ENCODE results near the gene CBLN3.

The CBLN3 gene

DNA sequence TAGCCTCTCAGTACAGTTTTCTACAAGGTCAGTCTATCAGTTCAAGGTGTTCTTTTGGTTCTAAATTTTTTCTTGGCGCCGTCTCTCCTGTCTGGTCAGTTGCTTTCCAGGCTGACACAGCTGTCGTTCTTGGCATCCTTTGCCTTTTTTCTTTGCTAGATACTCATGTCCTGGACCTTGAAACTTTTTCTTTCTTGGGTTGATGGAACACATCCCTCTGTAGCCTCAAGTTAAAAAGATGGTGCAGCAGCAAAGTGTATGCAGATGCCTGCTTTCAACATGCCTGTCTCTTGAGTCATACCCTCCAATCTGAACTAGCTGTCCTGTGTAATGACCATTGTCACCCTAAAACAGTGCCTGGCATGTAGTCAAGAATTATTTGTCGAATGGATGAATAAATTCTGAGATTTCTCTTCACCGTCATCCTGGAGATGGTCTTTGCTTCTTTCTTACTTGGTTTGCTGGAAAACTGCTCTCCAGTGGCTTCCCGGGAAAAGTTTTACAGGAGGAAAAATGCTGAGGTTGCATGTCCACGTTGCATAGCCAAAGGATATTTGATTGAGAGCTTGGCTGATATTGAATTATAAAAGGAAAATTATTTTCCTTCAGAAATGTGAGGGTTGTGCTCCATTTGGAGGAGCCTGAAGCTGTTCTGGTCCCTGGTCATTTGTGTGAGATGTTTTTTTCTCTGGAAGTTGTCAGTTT is 26.0 kb downstream of the CBLN3 start:
- Histone ChIP-seq H3K36me3 (ENCODE audit: control insufficient read depth, insufficient read depth, low read length) (peaks cover 3% of the 10 kb centered on the region), H3K4me3 (ENCODE audit: insufficient read depth, low read depth, low read length) (no peak overlapping the region), H3K27ac (ENCODE audit: insufficient read depth, low read depth, low read length, poor library complexity, severe bottlenecking) (no peak overlapping the region), H3K9me3 (ENCODE audit: control insufficient read depth, low read length) (no peaks in the 10 kb centered on the region), H3K4me1 (ENCODE audit: control insufficient read depth, insufficient read depth, low read length) (peaks cover 26% of the 10 kb centered on the region), H3K27me3 (ENCODE audit: control insufficient read depth, insufficient read depth, low read length, poor library complexity, severe bottlenecking) (no peaks in the 10 kb centered on the region)
- 90 to 91% methylated on average over 7 of the region's 7 CpGs for WGBS, 2 experiments

DNA sequence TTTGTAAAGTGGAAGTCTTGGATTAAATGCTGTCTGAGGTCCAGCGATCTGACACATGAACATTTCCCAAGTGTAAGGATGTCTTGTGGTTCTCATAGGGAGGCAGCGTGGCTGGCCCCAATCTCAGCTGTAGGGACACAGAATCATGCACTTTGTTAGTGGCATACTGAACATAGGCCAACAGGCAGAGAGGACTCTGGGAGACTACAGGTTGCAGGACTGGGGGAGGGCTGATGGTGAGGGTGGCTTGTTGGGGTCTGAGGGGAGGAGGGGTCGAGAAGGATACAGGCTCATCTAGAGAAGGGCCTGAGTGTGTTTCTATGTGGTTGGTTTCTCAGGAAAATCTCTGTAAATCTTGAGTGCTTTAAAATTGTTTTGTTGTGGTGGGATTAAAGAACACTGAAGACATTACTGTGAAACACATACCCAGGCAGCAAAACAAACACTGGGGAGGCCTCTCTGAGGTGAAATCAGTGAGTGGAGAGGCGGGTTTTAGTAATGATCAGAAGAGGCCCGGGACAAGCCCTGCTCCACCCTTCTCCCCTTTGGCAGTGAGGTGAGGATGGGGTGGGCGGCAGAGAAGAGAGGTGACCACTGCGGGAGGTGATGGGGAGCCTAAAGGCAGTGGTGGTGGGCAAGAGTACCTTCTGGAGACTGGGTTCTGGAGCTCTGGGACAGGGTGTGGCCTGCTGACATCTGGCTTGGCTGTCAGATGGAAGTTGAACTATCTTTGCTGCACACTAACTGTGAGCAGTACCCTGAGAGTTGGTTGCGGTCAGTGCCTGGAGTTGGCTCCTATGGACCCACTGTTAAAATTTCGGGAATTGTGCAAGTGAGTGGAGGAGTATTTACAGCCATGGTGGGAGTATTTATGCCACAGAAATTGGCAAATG is 27.4 kb downstream of the CBLN3 start:
- H3K36me3 ChIP-seq (ENCODE audit: control insufficient read depth, insufficient read depth, low read length), result no peaks in the 10 kb centered on the region
- no peaks in the 10 kb centered on the region for H3K27me3 ChIP-seq (ENCODE audit: control insufficient read depth, insufficient read depth, low read length, poor library complexity, severe bottlenecking)
- no peaks in the 10 kb centered on the region for H3K9me3 ChIP-seq (ENCODE audit: control insufficient read depth, low read length)
- H3K4me1 ChIP-seq (ENCODE audit: control insufficient read depth, insufficient read depth, low read length), result peaks cover 29% of the 10 kb centered on the region
- no peak overlapping the region for H3K27ac ChIP-seq (ENCODE audit: insufficient read depth, low read depth, low read length, poor library complexity, severe bottlenecking)
- no peak overlapping the region for H3K4me3 ChIP-seq (ENCODE audit: insufficient read depth, low read depth, low read length)
- WGBS, 2 experiments, result 77 to 79% methylated on average over 9 of the region's 9 CpGs

DNA sequence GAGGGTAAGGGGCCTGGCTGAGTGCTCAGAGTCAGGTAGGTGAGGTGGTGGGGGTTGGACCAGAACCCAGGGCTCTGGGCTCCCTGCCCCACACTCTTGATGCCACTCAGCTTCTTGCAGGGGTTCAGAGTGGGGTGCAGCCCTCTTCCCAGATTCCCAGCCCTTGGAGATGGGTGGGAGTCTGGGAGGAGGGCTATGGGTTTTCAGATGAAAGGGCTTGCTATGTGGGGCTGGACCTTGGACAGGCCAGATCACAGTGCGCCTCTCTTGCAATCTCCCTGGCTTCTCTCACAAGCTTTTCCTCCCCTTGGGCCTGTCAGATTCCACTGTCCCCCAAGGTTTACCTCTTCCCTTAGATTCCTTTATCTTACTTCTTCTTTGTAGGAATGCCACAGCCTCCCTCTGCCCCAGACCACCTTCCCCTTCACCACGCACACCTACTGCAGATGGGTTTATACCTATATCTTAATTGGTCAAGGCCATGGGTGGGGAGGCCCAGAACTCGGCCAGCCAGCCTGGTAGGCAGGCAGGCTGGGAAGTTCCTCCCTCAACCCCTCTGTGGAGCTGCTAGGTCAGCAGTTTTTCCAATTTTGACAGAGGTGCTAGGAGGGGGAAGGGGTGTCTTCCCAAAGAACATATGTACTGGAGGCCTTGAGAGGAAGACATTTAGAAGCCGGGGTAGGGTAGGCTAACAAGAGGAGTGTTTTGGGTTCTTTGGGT is 29.3 kb downstream of the CBLN3 start:
- no peaks in the 10 kb centered on the region for H3K9me3 ChIP-seq (ENCODE audit: control insufficient read depth, low read length)
- H3K27me3 ChIP-seq (ENCODE audit: control insufficient read depth, insufficient read depth, low read length, poor library complexity, severe bottlenecking), result no peaks in the 10 kb centered on the region
- H3K4me3 ChIP-seq (ENCODE audit: insufficient read depth, low read depth, low read length), result peak overlapping the region; percentile 65
- H3K36me3 ChIP-seq (ENCODE audit: control insufficient read depth, insufficient read depth, low read length), result no peaks in the 10 kb centered on the region
- WGBS, 2 experiments, result 91 to 94% methylated on average over 4 of the region's 4 CpGs
- no peak overlapping the region for H3K27ac ChIP-seq (ENCODE audit: insufficient read depth, low read depth, low read length, poor library complexity, severe bottlenecking)
- H3K4me1 ChIP-seq (ENCODE audit: control insufficient read depth, insufficient read depth, low read length), result peaks cover 29% of the 10 kb centered on the region

DNA sequence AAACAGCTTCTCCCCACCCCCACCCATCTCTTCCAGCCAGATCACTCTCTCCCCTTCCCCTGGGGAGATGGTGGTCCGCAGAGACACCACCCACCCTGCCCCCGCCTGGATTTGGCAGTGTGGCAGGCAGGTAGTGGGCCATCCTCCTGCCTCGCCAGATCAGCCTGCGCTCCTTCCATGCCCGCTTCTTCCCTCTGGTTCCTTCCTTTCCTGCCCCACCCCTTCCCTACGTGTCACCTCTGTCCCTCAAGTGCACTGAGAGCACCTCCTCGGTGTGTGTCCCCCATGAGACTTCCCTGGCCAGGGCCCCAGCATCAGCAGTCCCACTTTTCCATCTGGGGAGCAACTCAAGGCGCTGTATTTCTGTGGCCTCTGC is 30.0 kb downstream of the CBLN3 start:
- Histone ChIP-seq H3K4me3 (ENCODE audit: insufficient read depth, low read depth, low read length) (peak overlapping the region; percentile 65), H3K36me3 (ENCODE audit: control insufficient read depth, insufficient read depth, low read length) (no peaks in the 10 kb centered on the region), H3K9me3 (ENCODE audit: control insufficient read depth, low read length) (no peaks in the 10 kb centered on the region), H3K4me1 (ENCODE audit: control insufficient read depth, insufficient read depth, low read length) (peaks cover 28% of the 10 kb centered on the region), H3K27ac (ENCODE audit: insufficient read depth, low read depth, low read length, poor library complexity, severe bottlenecking) (no peak overlapping the region), H3K27me3 (ENCODE audit: control insufficient read depth, insufficient read depth, low read length, poor library complexity, severe bottlenecking) (no peaks in the 10 kb centered on the region)
- 12 to 13% methylated on average over 8 of the region's 8 CpGs for WGBS, 2 experiments

DNA sequence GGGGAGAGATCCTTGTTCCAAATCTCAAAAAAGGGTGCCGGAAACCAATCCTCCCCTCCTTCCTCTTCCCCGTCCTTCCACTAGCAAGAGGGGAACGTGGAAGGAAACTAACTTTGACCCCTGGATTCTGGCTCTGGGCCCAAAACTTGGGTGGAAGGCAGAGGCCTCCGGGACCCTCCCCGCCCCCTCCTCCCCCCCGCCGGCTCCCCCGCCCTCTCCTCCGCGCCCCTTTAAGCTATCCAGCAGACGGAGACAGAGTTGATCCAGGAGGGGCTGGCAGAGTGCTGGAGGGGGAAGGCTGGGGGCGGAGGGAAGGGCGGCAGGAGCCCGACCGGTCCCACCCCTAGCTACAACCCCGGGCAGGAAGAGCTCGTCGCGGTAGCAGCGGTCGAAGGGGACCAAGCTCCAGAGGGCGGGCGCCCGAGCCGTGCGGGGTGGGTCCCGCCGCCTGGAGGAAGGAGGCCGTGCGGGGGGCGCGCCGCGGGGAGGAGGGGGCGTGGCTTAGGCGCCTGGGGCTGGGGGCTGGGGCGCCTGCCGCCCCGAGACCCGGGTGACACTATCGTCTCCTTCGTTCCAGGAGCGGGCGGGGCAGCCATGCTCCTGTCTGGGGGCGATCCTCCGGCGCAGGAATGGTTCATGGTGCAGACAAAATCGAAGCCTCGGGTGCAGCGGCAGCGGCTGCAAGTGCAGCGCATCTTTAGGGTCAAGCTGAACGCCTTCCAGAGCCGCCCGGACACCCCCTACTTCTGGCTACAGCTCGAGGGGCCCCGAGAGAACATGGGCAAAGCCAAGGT is 30.6 kb downstream of the CBLN3 start, which contains the start of gene NYNRIN:
Gene NYNRIN (plus strand): TSS at position 351 of the 794 bp plus-strand sequence. CDS start 244 bp downstream, at position 595.
- Histone ChIP-seq H3K36me3 (ENCODE audit: control insufficient read depth, insufficient read depth, low read length) (no peaks in the 10 kb centered on the region), H3K4me1 (ENCODE audit: control insufficient read depth, insufficient read depth, low read length) (peaks cover 25% of the 10 kb centered on the region), H3K27me3 (ENCODE audit: control insufficient read depth, insufficient read depth, low read length, poor library complexity, severe bottlenecking) (no peaks in the 10 kb centered on the region), H3K27ac (ENCODE audit: insufficient read depth, low read depth, low read length, poor library complexity, severe bottlenecking) (no peak within 1 kb of the TSS), H3K9me3 (ENCODE audit: control insufficient read depth, low read length) (no peaks in the 10 kb centered on the region), H3K4me3 (ENCODE audit: insufficient read depth, low read depth, low read length) (peak within 1 kb of the TSS; percentile 65)
- 0% methylated on average over 47 to 52 of the region's 57 CpGs for WGBS, 2 experiments

DNA sequence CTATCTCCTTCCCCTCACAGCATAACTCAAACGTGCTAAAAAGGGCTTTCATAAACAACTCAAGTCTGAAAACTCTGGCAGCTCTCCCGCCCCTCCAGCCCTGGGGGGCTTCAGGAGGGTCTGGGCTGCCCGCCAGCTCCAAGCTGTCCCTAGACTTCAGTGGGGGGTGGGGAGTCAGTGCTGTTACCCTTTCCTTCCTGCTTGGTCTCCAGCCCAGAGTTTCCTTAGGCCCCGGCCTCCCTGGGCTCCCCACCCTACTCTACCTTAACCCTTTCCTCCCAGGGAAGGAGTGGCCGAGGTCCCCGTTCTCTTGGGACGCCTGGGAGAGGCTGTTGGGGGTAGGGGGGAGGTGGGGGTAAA is 31.2 kb downstream of the CBLN3 start:
- H3K36me3 ChIP-seq (ENCODE audit: control insufficient read depth, insufficient read depth, low read length), result no peaks in the 10 kb centered on the region
- no peak overlapping the region for H3K4me3 ChIP-seq (ENCODE audit: insufficient read depth, low read depth, low read length)
- H3K9me3 ChIP-seq (ENCODE audit: control insufficient read depth, low read length), result no peaks in the 10 kb centered on the region
- H3K27ac ChIP-seq (ENCODE audit: insufficient read depth, low read depth, low read length, poor library complexity, severe bottlenecking), result no peak overlapping the region
- no peaks in the 10 kb centered on the region for H3K27me3 ChIP-seq (ENCODE audit: control insufficient read depth, insufficient read depth, low read length, poor library complexity, severe bottlenecking)
- WGBS, 2 experiments, result 19 to 28% methylated on average over 4 to 5 of the region's 7 CpGs
- peaks cover 19% of the 10 kb centered on the region for H3K4me1 ChIP-seq (ENCODE audit: control insufficient read depth, insufficient read depth, low read length)

DNA sequence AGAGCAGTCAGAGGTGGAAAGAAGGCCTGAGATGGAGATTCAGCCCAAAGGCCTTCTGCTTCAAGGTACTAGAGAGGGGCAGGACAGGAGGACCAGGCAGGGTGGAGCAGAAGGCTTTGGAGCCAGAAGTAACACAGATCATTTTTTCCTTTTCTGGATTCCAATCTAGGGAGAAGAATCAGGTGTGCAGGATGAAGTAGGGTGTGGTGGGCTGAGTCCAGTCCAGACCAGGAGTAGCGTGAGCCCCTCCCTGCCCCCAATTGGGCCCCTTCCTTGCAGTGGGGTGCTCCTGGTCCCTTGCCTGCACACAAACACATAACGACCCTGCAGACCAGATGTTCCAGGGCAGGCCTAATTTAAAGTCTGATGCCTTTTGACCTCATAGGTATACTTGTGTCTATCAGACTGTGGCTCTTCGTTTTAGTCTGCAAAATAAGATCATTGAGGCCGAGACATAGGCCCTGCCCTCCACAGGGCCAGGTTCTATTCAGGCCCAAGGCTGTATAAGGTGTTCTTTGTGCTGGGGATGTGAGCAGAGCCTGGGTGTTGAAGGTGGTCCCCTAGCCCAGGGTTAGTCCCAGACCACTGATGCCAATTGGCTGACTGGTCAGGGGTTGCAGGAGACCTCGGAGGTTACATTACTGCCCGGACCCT is 31.7 kb downstream of the CBLN3 start:
- Histone ChIP-seq H3K27me3 (ENCODE audit: control insufficient read depth, insufficient read depth, low read length, poor library complexity, severe bottlenecking) (no peaks in the 10 kb centered on the region), H3K4me1 (ENCODE audit: control insufficient read depth, insufficient read depth, low read length) (peaks cover 18% of the 10 kb centered on the region), H3K4me3 (ENCODE audit: insufficient read depth, low read depth, low read length) (no peak overlapping the region), H3K27ac (ENCODE audit: insufficient read depth, low read depth, low read length, poor library complexity, severe bottlenecking) (no peak overlapping the region), H3K36me3 (ENCODE audit: control insufficient read depth, insufficient read depth, low read length) (no peaks in the 10 kb centered on the region), H3K9me3 (ENCODE audit: control insufficient read depth, low read length) (no peaks in the 10 kb centered on the region)
- 67 to 80% methylated on average over 6 of the region's 6 CpGs for WGBS, 2 experiments

DNA sequence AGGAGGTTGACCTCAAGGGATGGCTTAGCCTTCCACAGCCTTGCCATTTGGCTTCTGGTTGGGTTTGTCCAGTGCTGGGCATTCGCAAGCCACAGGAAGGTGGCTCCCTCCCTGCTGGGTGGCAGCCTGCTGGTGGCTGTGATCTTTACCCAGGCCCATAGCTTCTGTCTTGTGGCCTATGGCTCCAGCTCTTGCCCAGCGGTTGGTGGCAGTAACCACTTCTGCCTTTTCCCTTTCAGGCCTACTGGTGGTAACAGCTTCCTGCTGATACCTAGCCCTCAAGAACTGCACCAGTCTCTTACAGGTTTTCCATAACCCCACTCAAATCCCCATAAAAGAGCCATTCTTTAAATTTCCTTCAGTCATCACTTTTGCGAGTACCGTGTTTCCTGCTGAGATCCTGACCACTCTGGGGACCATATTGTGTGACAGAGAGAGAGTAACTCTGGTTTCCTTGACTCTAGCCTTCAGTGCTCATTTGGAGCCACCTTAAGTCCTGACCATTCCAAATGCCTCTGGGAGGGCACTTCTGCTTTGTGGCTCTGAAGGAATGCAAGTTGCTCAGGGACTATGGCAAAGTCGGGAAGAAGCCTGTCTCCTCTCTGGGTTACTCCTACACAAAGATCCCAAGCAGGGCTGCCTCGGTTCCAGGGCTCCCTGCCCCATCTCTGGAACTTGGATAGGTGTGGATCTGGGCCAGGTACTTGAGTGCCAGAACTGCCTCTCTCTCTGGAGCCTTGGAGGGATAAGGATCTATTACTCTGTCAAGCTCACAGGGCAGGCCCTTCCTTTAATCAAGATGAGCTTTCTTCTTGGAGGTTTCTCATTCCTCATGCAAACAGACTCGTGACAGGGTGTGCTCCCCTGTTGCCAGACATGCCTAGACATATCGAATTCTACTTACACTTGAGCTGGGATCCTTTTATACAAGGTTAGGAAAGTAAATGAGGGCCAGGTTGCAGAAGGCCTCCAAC is 33.6 kb downstream of the CBLN3 start:
- Histone ChIP-seq H3K27ac (ENCODE audit: insufficient read depth, low read depth, low read length, poor library complexity, severe bottlenecking) (no peak overlapping the region), H3K4me1 (ENCODE audit: control insufficient read depth, insufficient read depth, low read length) (peaks cover 18% of the 10 kb centered on the region), H3K36me3 (ENCODE audit: control insufficient read depth, insufficient read depth, low read length) (no peaks in the 10 kb centered on the region), H3K9me3 (ENCODE audit: control insufficient read depth, low read length) (no peaks in the 10 kb centered on the region), H3K27me3 (ENCODE audit: control insufficient read depth, insufficient read depth, low read length, poor library complexity, severe bottlenecking) (no peaks in the 10 kb centered on the region), H3K4me3 (ENCODE audit: insufficient read depth, low read depth, low read length) (no peak overlapping the region)
- 77 to 82% methylated on average over 8 of the region's 8 CpGs for WGBS, 2 experiments
